Adipocyte (in vitro differentiated cells): ENCODE measurements around the gene ZNF618.
A peak's percentile ranks its signal among the peaks of the same experiment; 100 is the strongest.

Source experiments
- DNase-seq: peaks from one replicate; pipeline ENCODE4 v3.0.0-alpha.2; 2015; ENCODE audit warnings: low read depth
- H3K27me3 ChIP-seq: replicated peaks from 2 replicates; pipeline ENCODE4 v1.7.0; 2013; ENCODE audit warnings: mild to moderate bottlenecking, low read length, moderate library complexity; ENCODE audit not compliant: control insufficient read depth, insufficient read depth
- H3K36me3 ChIP-seq: 2 replicates; pipeline ENCODE4 v1.7.0; 2013; ENCODE audit warnings: low read length, mild to moderate bottlenecking, moderate library complexity; ENCODE audit not compliant: control insufficient read depth, insufficient read depth, severe bottlenecking
- H3K4me1 ChIP-seq: 2 replicates; pipeline ENCODE4 v1.7.0; 2013; ENCODE audit warnings: mild to moderate bottlenecking, low read length, moderate library complexity; ENCODE audit not compliant: control insufficient read depth, insufficient read depth
- H3K4me3 ChIP-seq: 2 replicates; pipeline ENCODE4 v1.7.0; 2013; ENCODE audit warnings: mild to moderate bottlenecking, low read length, moderate library complexity
- H3K9ac ChIP-seq: 2 replicates; pipeline ENCODE4 v1.7.0; 2013; ENCODE audit warnings: mild to moderate bottlenecking, low read length, moderate library complexity
- H3K9me3 ChIP-seq: 2 replicates; pipeline ENCODE4 v1.7.0; 2013; ENCODE audit warnings: mild to moderate bottlenecking, low read length, moderate library complexity; ENCODE audit not compliant: control insufficient read depth

Gene ZNF618

DNA sequence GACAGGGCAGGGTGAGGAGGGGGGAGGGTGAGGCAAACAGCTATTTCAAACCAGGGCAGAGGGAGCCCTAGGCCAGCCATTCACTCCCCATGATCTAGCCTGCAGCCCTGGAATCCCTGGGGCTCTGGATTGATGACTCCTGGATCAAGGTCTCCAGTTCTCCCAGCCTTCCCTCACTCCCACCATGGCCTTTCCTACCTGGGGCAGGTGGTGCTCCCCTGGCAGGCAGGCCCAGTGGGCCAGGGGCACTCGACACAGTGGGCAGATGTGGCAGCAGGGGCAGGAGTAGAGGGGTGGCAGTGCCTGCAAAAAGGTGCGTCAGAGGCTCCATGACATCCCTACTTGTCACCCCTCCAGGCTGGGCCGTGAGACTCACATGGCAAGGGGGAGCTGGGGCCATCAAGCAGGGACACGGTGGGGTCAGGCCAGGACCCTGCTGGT lies 216.9 kb downstream of the ZNF618 start:
- DNase-seq = no peak
- no peak overlapping the region for H3K9ac ChIP-seq
- no peaks in the 10 kb centered on the region for H3K36me3 ChIP-seq
- no peaks in the 10 kb centered on the region for H3K9me3 ChIP-seq
- H3K4me3 ChIP-seq = no peak overlapping the region
- peaks cover 38% of the 10 kb centered on the region for H3K27me3 ChIP-seq
- H3K4me1 ChIP-seq = no peaks in the 10 kb centered on the region

DNA sequence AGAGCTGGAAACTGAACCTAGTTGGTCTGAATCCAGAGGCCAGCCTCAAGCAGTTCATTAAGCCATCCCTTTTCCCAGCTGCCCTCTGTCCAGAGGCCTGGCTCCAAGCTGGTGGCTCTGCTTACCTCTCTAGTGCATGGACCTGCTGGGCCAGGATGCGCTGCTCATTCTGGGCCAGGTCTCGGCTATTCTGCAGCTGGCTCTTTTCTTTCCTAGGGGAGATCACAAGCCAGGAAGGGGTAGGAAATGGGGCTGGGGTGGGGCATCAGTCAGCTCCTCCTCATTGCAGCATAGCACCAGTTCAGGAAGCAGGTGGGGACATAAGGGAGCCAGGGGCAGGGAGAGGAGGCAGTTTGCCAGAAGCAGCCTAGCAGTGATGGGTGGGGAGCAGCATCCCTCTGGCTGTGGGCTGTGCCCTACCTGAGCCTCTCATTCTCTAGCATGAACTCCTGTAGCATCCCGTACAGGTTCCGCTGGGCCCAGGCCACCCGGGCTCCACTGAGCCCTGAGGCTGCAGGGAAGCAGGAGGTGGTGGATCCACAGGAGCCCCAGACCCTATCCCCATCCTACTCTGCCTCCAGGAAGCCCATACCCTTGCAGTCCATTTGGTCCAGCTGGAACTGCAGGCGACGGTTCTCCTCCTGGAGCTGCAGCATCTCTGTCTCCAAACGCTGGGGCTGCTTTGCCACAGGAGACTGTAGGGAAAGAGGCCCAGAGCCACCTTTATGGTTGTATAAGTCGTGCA lies 217.8 kb downstream of the ZNF618 start:
- Histone ChIP-seq H3K9me3 (no peaks in the 10 kb centered on the region), H3K4me3 (no peak overlapping the region), H3K36me3 (no peaks in the 10 kb centered on the region), H3K27me3 (peaks cover 35% of the 10 kb centered on the region), H3K4me1 (no peaks in the 10 kb centered on the region), H3K9ac (no peak overlapping the region)
- DNase-seq = no peak

DNA sequence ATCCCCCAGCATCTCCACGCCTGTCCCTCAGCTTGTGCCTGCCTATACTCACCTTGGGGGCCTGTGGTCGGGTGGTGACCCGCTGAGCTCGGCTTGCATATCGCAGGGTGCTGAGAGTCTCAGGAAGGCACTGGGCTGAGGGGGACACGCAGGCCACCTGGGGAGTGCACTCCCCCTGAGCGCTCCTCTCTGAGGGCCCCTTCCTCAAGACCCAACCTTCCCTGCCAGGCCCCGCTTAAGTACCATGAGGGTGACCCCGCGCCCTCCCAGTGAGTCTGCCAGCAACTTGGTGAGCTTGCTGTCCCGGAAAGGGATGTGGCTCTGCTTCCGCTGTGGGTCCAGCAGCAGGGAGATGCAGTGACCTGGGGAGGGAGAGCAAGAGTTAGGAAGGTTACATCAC lies 218.9 kb downstream of the ZNF618 start:
- H3K36me3 ChIP-seq = no peaks in the 10 kb centered on the region
- H3K9ac ChIP-seq = no peak overlapping the region
- H3K9me3 ChIP-seq = no peaks in the 10 kb centered on the region
- H3K4me1 ChIP-seq = no peaks in the 10 kb centered on the region
- DNase-seq = no peak
- H3K4me3 ChIP-seq = no peak overlapping the region
- H3K27me3 ChIP-seq = peaks cover 26% of the 10 kb centered on the region

DNA sequence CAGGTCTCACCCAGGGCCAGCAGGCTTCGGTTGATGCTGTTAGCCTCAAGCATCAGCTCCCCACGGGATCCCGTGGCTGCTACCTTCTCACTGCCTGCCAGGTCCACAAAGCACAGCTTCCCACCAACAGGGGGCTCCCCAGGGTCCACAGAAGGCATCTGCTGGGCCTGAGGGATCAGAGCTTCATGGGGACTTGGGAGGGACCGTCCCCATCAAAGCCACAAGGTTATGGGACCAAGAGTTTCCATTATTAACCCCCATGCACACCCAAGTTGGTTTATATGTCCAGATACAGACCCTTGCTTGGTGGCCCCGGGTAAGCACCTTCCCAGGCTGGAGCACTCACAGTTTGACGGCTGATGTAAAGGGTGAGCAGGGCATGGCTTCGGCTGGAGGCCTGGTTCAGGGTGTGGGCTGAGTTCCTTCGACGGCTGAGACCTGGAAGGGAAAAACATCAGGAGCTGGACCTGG lies 220.0 kb downstream of the ZNF618 start:
- H3K27me3 ChIP-seq = peaks cover 24% of the 10 kb centered on the region

DNA sequence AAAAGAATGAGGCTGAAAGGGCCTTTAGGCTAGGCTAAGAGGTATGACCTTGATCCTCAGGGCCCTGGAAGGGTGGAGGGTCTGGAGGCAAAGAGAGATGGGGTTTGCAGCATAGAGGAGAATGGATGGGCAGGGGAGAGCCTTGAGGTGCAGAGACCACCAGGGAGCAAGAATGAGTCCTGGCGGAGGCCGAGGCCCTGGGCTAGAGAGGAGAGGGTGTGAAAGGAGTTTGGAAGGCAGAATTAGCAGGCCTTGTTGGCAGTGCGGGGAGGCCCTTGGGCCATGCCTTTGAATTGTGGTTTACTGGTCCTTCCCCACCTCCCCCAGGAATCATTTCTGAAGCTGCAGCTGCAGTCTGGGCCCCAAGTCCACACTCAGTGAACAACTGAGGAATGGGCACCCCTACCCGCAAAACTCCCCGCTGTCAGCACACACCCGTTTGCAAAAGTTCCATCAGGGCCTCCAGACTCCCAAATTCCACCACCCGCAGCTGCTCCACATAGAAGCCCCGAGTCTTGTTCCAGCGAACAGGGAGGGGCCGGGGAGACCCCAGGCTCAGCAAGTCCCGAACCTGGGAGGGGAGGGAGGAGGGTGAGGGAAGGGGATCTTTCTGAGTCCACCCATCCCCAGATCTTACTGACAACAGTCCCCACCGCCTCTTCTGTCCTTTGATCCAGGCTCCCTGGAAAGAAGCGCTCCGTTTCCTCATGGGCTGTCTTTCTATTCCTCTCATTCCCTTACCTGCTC lies 220.9 kb downstream of the ZNF618 start:
- no peak overlapping the region for H3K9ac ChIP-seq
- no peak for DNase-seq
- peaks cover 13% of the 10 kb centered on the region for H3K9me3 ChIP-seq
- no peaks in the 10 kb centered on the region for H3K4me1 ChIP-seq
- H3K27me3 ChIP-seq = peaks cover 24% of the 10 kb centered on the region
- H3K4me3 ChIP-seq = no peak overlapping the region
- no peaks in the 10 kb centered on the region for H3K36me3 ChIP-seq

More for the DNA sequence above, 220.0 kb downstream of the ZNF618 start:
- no peak for DNase-seq
- no peaks in the 10 kb centered on the region for H3K36me3 ChIP-seq
- H3K4me1 ChIP-seq = no peaks in the 10 kb centered on the region
- no peak overlapping the region for H3K4me3 ChIP-seq
- H3K9me3 ChIP-seq = peaks cover 4% of the 10 kb centered on the region
- H3K9ac ChIP-seq = no peak overlapping the region

DNA sequence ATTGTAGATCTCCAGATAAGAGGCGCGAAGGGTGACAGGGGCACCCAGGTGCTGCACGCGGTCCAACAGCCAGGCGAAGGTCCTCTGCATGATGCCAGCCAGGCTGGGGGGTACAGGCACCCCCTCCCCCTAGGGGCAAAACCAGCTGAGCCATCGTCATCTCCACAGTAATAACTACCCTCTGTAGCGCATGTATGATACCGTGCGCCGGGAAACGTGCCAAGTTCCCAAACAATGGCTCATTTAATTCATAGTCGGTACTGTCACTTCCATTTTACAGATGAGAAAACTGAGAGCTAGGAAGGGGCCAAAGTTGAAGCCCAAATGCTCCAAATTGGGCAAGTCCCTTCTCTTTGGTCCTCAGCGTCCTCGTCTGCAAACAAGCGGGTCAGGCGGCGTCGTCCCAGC lies 221.5 kb downstream of the ZNF618 start:
- no peak overlapping the region for H3K4me3 ChIP-seq
- no peak overlapping the region for H3K9ac ChIP-seq
- H3K9me3 ChIP-seq = peaks cover 19% of the 10 kb centered on the region
- no peaks in the 10 kb centered on the region for H3K4me1 ChIP-seq
- no peak for DNase-seq
- H3K36me3 ChIP-seq = no peaks in the 10 kb centered on the region
- H3K27me3 ChIP-seq = peaks cover 24% of the 10 kb centered on the region

DNA sequence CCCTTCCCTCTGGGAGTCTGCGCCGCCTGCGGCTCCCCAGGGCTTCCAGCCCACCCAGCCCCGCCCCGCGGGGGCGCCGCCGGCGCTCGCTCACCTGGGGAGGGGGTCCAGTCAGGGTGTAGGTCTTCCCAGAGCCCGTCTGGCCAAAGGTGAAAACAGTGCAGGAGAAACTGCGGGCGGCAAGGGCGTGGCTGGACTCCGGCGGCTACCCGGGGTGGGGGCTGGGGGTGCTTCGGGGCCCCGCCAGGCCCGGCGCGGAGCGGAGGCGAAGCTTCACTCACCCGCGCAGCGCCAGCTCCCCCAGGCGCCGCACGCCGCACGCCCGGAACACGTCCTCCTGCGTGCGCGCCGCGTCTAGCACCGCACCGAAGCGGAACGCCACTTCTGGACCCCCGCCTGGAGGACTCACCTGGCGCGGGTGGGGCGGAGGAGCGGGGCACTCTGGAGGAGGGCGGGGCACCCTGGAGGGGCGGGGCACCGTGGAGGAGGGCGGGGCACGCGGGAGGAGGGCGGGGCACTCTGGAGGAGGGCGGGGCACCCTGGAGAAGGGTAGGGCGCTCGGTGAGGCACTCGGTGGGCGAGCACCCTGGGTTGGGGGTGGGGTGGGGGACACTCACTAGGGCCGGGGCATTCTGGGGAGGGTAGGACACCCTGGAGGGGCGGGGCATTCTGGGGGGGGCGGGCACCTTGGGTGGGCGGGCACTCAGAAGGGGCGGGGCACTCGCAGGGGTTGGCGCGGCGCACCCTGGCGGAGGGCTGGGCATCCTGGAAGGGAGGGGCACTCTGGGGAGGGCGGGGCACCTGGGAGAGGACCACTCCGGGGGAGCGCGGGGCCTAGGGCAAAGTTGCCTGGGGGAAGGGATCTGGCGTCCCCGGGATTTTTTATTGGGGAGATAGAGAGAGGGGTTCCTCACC lies 222.2 kb downstream of the ZNF618 start:
- H3K27me3 ChIP-seq = peaks cover 24% of the 10 kb centered on the region
- peak; percentile 45 for DNase-seq
- H3K4me3 ChIP-seq = no peak overlapping the region
- no peaks in the 10 kb centered on the region for H3K36me3 ChIP-seq
- H3K4me1 ChIP-seq = no peaks in the 10 kb centered on the region
- H3K9me3 ChIP-seq = peaks cover 26% of the 10 kb centered on the region
- H3K9ac ChIP-seq = no peak overlapping the region

DNA sequence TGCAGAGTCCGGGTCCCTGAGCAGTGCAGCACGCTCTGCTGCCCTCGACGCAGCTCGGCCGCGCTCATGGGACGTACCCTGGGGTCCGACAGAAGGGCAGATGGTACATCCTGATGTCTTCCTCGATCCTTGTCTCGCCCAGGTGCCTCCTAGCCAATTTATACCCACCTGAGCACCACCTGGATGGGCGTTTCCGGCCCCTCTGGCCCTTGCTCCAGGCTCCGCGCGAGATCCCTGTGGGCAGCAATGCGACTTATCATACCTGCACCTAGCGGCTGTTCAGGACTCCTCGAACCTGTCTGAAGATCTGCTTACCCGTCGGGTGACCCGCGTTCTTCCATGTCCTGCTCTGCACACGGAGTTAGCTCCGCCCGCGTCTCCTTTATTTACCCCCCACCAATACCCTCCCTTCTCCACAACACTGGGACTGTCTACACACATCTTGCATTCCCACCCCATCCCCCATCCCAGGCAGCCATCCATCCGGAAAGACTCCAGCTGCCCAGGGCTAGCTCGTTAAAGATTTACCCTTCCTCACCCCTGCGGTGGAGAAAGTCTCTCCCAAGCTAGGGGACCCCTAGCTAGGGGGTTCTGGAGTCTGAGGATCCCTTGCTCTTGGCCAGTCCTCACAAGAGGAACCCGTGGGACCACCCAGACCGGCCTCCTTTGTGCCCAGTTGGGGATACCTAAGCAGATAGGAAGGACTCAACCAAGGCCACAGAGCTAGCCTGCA lies 223.0 kb downstream of the ZNF618 start, which contains the start of gene KIF12:
TSS of gene KIF12 (minus strand) at position 357 of the 733 bp plus-strand sequence. CDS start at position 341, 16 bp downstream.
- peaks cover 26% of the 10 kb centered on the region for H3K9me3 ChIP-seq
- H3K27me3 ChIP-seq = peaks cover 24% of the 10 kb centered on the region
- H3K4me3 ChIP-seq = no peak within 1 kb of the TSS
- no peaks in the 10 kb centered on the region for H3K36me3 ChIP-seq
- DNase-seq = no peak
- no peaks in the 10 kb centered on the region for H3K4me1 ChIP-seq
- H3K9ac ChIP-seq = no peak within 1 kb of the TSS

DNA sequence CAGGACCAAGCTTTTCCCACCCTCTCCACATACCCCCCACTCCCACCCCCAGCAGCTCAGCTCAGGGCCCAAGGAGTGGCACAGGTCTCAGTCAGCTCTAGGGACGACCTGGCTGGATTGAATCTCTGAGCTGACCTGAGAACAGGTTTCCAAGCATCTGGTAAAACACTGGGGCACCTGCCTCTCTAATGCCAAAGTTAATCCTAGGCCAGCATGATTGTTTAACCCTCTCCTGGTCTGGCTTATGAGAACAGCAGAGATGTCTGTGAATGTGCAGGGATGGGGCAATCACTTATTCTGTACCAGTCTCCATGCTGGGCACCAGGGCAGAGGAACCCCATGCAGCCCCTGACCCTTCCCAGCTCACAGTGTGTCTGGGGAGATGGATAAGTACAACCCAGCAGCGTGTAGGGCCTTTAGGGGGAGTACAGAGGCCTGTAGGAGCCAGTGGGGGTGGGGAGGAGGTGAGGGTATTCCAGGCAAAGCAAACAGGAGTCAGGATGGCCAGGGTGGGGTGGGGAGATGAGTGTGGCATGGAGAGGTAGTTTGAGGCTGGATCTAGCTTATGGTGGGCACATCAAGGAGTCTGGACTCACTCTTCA lies 223.7 kb downstream of the ZNF618 start:
- Histone ChIP-seq H3K9ac (no peak overlapping the region), H3K9me3 (peaks cover 26% of the 10 kb centered on the region), H3K27me3 (peaks cover 24% of the 10 kb centered on the region), H3K36me3 (no peaks in the 10 kb centered on the region), H3K4me1 (peaks cover 1% of the 10 kb centered on the region), H3K4me3 (no peak overlapping the region)
- DNase-seq = no peak

DNA sequence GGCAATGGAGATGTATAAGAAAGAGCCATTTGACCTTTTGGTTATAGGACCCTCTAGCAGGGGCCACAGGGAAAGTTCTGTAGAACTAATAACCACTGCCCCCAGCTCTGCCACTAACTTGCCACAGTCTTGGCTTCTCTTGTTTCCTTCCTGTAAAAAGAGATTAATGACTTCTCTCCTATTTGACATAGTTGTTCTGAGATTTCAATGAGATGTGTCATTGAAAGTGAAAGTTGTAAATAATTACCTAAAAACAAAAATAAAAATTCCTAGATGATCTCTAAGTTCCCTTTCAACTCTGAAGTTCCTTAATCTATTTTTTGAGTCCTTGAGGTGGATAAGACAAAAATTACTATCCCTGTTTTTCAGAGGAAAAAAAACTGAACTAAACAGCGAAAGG lies 224.4 kb downstream of the ZNF618 start:
- Histone ChIP-seq H3K4me3 (no peak overlapping the region), H3K9ac (no peak overlapping the region), H3K4me1 (peaks cover 9% of the 10 kb centered on the region), H3K9me3 (peaks cover 26% of the 10 kb centered on the region), H3K27me3 (peaks cover 22% of the 10 kb centered on the region), H3K36me3 (no peaks in the 10 kb centered on the region)
- no peak for DNase-seq
